Measurements from ENCODE around the gene ZFP64.
A peak's percentile ranks its signal among the peaks of the same experiment; 100 is the strongest.
"Not testable (repeated sequence)": the region's sequence is repeated elsewhere in the genome, so short reads cannot be mapped to it uniquely, and the experiment has no call there.

The ZFP64 gene

DNA sequence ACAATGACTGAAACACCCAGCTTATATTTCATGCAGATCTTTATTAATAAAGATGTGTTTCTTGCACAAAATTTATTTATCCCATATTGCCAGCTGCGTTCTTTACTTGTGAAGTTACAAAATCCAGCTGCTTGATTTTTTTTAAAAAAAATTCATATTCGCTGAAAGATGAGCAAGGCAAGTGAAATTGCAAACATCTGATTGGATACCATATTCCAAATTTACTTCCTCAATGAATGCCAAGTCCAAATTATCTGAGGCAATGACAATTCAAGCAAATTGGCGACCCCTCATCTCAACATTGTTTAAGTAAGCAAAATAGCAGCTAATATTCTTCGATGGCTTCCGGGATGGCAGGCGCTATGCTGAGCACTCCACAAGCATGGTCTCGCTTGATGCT, 37.7 kb downstream of the ZFP64 start:
- DNase-seq: no peak

DNA sequence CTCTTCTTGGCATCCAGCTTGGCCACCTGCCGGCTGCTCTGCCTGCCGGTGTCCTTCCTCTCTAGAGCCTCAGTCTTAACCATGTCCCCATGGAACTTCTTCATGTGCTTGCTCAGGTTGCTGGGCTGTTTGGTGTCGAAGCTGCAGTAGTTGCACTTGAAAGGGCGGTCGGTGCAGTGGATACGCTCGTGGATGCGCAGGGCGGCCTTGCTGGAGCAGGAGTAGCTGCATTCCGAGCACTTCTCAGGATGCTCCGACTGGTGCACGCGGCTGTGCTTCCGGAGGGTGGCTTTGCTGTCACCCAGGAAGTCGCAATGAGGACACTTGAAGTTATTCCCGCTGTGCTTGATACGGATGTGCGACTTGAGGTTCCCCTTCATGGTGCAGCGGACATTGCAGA, 38.7 kb downstream of the ZFP64 start:
- DNase-seq: no peak

DNA sequence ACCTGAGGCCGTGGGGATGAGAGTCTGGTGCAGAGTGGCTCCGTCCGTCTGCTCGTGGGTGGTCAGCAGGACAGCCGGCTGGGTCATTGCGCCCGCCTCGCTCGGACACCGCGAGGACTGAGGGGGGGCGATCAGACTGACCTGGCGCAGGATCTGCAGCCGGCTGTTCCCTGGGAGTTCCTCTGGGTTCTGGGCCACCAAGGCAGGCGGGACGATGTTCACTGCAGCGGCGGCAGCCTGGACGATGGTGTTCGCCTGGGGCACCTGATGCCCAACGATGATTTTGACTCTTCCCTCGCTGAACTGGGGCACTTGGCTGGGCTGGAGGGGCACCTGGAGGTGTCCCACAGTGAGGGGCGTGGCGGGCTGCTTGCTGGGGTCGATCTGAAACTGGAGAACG, 39.2 kb downstream of the ZFP64 start:
- no peak for DNase-seq

DNA sequence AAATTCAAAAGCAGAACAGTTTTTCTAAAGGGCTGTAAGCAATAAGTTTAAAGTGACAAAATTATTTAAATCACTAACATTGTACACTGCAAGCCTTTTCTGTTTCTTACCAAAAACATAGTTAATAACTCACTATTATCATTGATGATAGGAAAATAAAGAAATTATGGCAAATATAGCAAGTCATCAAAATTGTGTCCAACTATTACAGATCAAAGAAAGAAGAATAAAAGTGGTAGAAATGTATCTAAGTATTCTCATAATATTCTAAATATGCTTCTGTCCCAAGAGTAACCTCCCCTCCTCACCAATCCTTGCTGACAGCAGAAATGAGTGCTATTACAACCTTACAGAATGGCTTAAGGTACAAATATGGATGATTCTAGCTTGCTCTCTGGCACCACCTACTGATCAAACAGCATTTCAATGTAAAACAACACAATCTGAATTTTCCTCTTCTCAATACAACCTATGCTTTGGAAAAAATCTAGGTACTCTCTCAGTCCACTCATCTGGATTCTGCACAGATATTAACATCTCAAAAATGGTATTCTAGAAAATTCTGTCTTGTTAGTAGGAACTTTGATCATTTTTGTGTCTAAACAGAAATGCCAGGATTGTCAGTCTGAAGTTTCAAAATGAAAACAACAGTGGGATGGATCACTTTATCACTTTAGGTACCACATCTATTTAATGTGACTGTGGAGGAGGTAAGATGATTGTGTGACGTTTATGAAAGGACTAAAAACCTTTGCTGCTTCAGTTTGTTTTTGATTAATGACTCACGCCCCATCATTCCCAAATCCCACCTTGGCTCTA, 40.9 kb downstream of the ZFP64 start:
- DNase-seq: peak in 1 of 2 donors; percentile 56

DNA sequence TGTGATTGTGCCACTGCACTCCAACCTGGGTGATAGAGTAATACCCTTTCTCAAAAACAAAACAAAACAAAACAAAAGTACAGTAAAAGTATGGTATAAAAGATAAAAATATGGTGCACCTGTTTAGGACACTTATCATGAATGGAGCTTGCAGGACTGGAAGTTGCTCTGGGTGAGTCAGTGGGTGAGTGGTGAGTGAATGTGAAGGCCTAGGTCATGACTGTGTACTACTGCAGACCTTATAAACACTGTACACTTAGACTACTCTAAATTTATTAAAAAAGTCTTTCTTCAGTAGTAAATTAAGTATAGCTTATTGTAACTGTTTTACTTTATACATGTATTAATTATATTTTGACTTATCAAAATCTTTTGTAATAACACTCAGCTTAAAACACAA, 46.0 kb downstream of the ZFP64 start:
- no peak for DNase-seq

DNA sequence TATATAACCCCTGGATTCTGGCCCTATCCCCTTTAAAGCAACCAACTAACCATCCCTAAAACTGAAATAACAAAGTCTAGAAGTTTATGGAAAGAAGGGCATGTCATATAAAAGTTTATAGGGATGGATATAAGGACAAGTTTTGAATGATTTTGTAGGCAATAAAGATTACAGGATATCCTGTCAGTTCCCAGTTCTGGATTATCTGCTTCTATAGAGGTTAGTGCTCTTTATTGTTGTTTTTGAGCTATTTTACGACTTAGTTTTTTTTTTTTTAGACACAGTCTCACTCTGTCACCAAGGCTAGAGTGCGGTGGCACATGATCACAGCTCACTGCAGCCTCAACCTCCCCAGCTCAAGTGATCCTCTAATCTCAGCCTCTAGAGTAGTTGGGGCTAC, 48.3 kb downstream of the ZFP64 start:
- no peak for DNase-seq

DNA sequence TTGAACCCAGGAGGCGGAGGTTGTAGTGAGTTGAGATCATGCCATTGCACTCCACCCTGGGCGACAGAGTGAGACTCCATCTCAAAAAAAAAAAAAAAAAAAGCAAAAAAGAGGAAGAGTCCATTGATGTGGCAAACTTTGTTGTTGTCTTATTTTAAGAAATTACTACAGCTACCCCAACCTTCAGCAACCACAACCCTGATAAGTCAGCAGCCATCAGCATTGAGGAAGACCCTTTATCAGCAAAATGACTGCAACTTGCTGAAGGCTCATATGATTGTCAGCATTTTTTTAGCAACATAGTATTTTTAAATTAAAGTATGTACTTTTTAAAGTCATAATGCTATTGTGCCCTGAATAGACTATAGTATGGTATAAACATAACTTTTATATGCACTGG, 48.8 kb downstream of the ZFP64 start:
- DNase-seq: no peak

DNA sequence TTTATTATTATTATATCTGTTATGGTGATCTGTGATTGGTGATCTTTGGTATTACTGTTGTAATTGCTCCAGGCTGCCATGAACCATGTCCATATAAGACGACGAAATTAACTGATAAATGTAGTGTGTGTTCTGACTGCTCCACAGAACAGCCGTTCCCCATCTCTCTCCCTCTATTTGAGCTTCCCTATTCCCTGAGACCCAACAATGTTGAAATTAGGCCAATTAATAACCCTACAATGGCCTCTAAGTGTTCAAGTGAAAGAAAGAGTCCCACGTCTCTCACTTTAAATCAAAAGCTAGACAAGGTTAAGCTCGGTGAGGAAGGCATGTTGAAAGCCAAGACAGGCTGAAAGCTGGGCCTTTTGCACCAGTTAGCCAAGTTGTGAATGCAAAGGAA, 51.6 kb downstream of the ZFP64 start:
- DNase-seq: no peak

DNA sequence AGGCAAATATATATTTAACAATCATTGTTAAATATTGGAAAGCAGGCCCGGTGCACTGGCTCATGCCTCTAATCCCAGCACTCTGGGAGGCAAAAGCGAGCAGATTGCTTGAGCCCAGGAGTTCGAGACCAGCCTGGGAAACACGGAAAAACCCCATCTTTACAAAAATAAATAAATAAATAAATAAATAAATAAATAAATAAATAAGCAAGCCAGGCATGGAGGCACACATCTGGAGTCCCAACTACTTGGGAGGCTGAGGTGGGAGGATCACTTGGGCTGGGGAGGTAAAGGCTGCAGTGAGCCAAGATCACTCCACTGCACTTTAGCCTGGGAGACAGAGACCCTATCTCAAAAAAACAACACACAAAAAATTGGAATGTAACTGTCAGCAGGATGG, 53.7 kb downstream of the ZFP64 start:
- DNase-seq: no peak

DNA sequence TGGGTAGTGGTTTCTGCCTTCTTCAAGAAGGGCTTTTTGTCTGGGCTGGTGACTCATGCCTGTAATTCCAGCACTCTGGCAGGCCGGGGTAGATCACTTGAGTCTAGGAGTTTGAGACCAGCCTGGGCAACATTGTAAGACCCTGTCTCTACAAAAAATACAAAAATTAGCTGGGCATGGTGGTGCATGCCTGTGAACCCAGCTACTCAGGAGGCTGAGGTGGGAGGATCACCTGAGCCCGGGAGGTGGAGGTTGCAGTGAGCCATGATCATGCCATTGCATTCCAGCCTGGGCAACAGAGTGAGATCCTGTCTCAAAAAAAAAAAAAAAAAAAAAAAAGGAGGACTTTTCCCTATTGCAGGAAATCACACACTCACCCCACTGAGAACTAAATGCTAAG, 57.9 kb downstream of the ZFP64 start:
- DNase-seq: not testable (repeated sequence)

DNA sequence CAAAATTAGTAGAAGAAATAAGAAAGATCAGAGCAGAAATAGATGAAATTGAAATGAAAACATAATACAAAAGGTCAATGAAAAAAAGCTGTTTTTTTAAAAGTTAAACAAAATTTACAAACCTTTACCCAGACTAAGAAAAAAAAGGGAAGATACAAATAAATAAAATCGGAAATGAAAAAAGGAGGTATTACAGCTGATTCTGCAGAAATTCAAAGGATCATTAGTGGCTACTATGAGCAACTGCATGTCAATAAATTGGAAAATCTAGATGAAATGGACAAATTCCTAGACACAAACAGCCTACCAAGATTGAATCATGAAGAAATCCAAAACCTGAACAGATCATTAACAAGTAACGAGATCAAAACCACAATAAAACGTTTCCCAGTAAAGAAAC, 59.2 kb downstream of the ZFP64 start:
- no peak for DNase-seq

DNA sequence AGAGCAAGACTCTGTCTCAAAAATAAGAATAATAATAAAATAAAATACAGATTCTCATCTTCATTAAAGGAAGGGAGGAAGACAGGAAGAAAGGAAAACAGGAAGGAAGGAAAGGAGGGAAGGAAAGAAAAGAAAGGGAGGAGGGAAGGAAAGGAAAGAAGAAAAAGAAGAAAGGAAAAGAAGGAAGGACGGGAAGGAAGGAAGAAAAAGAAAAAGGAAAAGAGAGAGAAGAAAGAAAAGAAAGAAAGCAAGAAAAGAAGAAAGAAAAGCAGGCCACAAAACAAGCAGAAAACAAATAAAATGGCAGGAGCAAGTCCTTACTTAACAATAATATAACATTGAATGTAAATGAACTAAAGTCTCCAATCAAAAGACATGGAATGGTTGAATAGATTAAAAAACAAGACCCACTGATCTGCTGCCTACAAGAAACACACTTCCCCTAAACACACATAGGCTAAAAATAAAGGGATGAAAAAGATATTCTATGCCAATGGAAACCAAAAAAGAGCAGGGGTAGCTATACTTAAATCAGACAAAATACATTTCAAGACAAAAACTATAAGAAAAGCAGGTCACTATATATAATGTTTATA, 60.4 kb downstream of the ZFP64 start:
- no peak for DNase-seq

DNA sequence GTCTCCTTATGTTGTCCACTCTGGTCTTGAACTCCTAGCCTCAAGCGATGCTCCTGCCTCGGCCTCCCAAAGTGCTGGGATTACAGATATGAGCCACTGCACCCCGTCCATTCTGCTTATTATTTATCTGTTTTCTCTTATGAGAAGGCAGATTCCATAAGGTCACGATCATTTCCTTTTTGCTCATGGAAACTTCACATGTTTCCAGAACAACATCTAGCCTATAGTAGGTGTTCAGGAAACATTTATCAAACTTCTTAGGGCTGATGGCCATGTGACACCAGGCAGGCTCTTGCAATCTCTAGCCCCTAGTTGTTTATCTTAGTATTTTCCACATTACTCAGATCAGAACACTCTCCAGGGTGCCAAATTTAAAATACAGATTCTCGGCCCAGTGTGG, 61.2 kb downstream of the ZFP64 start:
- no peak for DNase-seq

DNA sequence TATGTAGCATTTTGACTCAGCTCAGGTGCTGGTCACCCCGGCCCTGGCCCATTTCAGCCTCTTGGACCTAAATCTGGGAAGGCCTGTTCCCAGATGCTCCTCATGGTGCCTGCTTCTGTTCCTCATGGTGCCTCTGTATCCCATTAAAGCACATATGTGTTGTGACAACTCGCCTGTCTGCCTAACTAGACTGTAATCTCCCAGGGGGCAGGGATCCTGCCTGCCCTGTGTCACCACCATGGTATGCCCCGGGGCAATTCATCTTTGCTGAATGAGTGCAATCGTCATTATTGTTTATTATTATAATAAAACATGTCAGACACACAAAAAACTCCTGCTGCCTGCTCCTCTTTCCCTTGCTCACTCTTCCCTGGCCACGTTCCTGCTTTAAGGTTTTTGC, 62.0 kb downstream of the ZFP64 start:
- no peak for DNase-seq

DNA sequence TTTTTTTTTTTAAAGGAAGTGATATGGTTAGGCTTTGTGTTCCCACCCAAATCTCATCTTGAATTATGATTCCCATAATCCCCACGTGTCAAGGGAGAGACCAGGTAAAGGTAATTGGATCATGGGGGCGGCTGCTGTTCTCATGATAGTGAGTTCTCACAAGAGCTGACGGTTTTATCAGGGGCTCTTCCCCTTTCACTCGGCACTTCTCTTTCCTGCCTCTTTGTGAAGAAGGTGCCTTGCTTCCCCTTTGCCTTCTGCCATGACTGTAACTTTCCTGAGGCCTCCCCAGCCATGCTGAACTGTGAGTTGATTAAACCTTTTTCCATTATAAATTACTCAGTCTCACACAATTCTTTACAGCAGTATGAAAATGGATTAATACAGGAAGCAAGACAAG, 64.3 kb downstream of the ZFP64 start:
- no peak for DNase-seq

DNA sequence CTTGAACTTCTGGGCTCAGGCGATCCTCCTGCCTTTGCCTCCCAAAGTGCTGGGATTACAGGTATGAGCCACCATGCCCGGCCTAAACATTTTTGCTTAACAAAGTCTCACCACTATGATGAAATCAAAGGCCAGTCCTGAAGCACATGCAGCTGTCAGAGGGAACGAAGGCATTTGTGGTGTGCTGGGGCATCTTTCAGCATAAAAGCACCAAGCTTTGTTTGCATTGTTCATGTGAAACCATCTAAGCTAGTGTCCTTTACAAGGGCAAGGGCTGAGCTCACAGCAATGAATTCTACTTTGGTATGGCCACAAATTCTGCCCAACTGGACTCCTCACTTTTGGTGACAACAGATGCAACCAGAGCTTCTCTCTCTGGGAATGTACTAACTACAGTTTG, 66.8 kb downstream of the ZFP64 start:
- no peak for DNase-seq

DNA sequence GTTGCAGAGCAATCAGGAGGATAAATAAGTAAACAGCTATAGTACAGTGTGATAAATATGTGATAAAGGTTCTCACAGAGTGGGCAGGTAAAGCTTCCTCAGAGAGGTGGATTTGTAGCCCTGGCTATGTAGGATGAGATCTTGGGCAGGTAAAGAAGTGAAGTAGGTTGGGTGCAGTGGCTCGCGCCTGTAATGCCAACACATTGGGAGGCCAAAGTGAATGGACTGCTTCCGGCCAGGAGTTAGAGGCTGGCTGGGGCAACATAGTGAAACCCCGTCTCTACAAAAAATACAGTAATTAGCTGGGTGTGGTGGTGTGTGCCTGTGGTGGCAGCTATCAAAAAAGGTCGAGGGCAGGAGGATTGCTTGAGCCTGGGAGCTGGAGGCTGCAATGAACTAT, 72.9 kb downstream of the ZFP64 start:
- DNase-seq: no peak

DNA sequence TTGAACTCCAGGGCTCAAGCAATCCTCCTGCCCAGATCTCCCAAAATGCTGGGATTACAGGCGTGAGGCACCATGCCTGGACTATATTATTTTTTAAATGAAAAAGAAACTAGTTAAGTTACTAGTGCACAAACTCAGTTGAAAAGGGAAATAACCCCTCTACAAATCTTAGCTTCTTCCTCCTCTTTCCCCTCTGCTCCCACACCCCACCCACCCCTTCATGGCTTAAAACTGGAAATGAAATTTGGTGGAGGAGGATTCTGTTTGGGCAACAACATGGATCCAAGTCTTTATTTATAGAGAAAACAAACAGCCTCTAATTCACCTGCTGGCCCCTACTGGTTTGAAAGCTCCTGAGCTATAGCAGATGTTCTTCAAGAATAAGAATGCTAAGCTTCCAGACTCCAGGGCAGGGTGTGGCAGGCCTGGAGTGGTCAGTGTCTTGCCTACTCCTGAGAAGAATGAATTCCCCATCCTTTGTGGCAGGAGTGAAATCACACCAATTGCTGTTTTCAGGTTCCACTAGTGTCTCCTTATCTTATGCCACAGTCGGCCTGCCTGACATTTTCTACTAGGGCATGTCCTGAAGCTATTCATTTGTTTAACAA, 73.5 kb downstream of the ZFP64 start:
- DNase-seq: no peak

DNA sequence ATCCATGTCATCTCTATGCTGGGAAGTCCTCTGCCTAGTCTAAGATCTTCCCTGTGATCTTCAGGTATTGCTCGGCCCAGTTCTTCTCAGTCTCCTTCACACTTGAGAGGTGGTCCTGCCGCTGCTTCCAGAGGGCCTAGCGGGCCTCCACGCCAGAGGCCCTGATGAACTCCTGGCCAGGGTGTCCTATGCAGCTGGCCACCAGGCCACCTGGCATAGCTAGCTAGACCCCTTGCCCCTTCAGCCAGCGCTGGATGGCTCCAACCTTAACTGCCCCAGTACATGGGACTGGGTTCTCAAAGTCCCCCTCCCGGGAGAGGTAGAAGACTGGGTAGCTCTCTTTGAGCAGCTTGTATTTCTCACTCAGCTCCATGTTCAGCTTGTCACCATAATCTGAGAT, 81.1 kb downstream of the ZFP64 start:
- no peak for DNase-seq

DNA sequence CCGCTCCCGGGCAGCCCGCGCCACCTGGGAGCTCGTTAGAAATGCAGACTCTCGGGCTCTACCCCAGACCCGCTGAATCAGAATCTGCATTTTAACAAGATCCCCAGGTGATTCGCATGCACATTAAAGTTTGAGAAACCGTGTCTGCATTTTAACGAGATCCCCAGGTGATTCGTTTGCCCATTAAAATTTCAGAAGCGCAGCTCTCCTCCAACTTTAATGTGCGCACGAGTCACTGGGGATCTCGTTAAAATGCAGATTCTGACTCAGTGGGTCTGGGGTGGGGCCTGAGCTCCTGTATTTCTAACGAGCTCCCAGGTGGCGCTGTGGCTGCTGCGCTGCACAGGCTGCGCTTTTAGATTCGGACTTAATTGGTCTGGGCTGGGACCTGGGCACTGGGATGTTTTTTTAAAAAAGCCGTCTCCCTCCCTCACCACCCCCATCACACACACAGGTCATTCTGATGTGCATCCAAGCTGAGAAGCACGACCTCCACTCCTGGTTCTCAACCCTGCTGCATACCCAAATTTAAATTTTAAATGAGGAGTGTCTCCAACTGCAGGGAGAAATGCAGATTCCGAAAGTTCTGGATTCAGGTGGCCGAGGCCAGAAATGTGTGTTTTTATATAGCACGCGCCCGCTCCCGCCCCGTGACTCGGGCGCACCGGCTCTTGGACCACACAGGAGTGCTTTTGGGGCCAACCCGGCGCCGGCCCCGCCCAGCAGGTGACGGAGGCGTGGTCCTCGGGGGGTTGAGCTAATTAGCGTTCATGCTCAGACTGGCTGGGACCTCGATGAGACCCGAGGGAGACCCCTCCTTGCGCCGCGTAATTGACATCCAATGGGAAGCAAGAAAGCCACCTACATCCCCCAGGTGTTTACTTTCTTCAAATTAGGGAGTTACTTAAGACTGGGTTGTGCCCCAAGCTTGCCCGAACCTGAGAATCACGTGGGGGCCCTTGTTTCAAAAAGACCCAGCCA, 85.8 kb downstream of the ZFP64 start:
- DNase-seq: no peak

DNA sequence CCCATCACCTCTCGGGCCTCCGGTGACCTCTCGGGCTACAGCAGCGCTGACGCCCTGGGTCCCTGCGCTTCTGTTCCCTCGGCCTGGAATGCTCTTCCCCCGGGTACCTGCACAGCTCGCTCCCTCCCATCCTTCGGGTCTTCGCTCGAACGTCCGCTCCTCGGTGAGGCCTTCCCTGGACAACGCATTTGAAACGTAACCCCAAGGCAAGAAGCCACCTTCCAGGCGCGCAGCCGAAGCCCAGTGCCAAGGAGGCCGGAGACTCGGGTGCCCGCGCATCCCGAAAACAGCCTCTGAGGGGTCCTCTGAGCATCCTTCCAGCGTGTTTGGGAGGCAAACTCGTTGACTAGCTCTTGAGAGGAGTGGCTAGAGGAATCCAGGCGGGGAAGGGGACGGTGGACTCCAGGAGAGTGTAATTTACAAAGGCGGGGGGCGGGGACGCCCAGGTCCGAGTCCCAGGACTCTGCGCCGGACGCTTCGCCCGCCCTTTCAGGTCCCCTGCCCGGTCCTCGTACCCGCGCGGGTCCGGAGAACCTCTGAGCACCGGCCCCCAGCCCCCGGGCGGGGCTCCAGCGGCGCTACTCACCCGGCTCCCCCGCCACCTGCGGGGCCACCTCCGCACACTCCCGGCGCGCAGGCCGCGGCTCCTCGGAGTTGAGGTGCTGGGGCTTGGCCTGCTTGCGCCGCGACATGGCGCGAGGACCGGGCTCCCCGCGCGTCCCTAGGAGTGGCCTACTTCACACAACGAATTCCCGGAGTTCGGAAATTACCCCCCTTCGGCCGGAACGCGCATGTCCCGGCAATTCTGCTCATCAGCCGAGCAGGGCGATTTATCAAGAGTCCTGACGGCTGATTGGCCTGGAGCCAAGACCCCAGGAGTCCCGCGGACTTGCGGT, 86.8 kb downstream of the ZFP64 start:
- DNase-seq: no peak

DNA sequence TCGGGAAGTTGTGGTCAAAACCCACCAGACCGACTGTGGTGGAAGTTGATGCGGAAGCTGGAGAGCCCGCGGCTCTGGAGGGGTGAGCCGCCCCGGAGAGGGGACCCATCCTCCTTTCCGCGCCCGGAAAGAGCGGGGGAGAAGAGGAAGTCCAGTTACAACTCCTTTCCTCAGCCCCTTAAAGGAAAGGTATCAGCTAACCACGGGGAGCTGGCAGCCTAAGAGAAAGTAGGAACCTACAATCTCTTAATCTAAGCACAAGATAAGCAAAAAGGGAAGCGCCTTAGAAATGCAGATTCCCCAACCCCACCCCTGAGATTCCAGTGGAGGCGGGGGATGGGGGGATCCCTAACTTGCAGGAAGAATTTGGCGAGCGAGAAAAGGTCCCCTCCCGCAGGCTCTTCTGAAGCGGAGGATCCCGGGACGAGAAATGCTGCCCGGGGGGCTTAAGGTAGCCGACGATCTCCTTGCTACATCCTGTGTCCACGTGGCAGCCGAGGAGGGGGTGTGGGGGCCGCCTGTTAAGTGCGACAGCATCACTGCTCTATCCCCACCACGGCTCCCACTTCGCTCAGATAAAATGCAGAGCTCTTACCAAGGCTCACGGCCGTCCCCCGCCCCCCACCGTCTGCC, 87.5 kb downstream of the ZFP64 start:
- no peak for DNase-seq

All from hippocampal formation (tissue), 2 donors.